SJSA1 (cell line): ENCODE data around the gene SLC17A2. TPM values are rescaled to one million over a fixed set of nuclear protein-coding genes. Genes with fewer than 3 reads are reported as not detected.

ENCODE experiments used
- DNase-seq, 2 experiments: peaks; one replicate each; pipeline ENCODE4 v3.0.0-alpha.2; 2015 to 2020; ENCODE audit warnings: low spot score in 2 of 2, low read depth in 1 of 2
- H3K27ac ChIP-seq: fragments of 250-450 bp; sonication (Bioruptor Pico); 2 replicates; pipeline ENCODE4 v1.5.1; 2020; ENCODE audit warnings: mild to moderate bottlenecking, moderate library complexity
- H3K27me3 ChIP-seq: fragments of 250-450 bp; sonication (Bioruptor Pico); replicated peaks from 2 replicates; pipeline ENCODE4 v1.5.1; 2020; ENCODE audit warnings: mild to moderate bottlenecking, moderate library complexity
- H3K36me3 ChIP-seq: fragments of 250-450 bp; sonication (Bioruptor Pico); 2 replicates; pipeline ENCODE4 v1.5.1; 2020; ENCODE audit warnings: mild to moderate bottlenecking
- H3K4me1 ChIP-seq: fragments of 250-450 bp; sonication (Bioruptor Pico); replicated peaks from 2 replicates; pipeline ENCODE4 v1.6.1; 2021; ENCODE audit warnings: mild to moderate bottlenecking
- H3K4me3 ChIP-seq: fragments of 250-450 bp; sonication (Bioruptor Pico); 2 replicates; pipeline ENCODE4 v1.5.1; 2020; ENCODE audit warnings: mild to moderate bottlenecking
- H3K9me3 ChIP-seq: fragments of 250-450 bp; sonication (Bioruptor Pico); replicated peaks from 2 replicates; pipeline ENCODE4 v1.5.1; 2020; ENCODE audit warnings: mild to moderate bottlenecking
- total RNA-seq: library from RNA; depleted of rRNA; stranded (reverse); fragments of >200 nt; shearing (Covaris generic); gene quantifications from 2 replicates; pipeline ENCODE4 v1.2.3, GENCODE V29; 2014; rRNA removed

SLC17A2 gene
- total RNA-seq = not detected in 2 replicates

GRCh38 chr6:25930532-25931410 lies at the start of gene SLC17A2:
SLC17A2 (minus strand) TSS chr6:25930691; CDS start chr6:25925796, 4,895 bp downstream.
- Histone ChIP-seq H3K4me1 (no peaks in the 10 kb centered on the region), H3K27me3 (no peaks in the 10 kb centered on the region; the same call in none of the 2 replicates), H3K27ac (no peak within 1 kb of the TSS), H3K4me3 (no peak within 1 kb of the TSS), H3K9me3 (no peaks in the 10 kb centered on the region), H3K36me3 (no peaks in the 10 kb centered on the region)
- no peak for DNase-seq

GRCh38 chr6:25975923-25976560 lies 45.6 kb upstream of the SLC17A2 start:
- no peak overlapping the region for H3K27ac ChIP-seq
- peaks cover 79% of the 10 kb centered on the region for H3K36me3 ChIP-seq
- peaks cover 14% of the 10 kb centered on the region for H3K4me1 ChIP-seq
- DNase-seq = no peak
- H3K27me3 ChIP-seq = no peaks in the 10 kb centered on the region
- no peaks in the 10 kb centered on the region for H3K9me3 ChIP-seq
- H3K4me3 ChIP-seq = no peak overlapping the region

GRCh38 chr6:25973923-25974555 lies 43.5 kb upstream of the SLC17A2 start:
- Histone ChIP-seq H3K36me3 (peaks cover 88% of the 10 kb centered on the region), H3K27me3 (no peaks in the 10 kb centered on the region), H3K9me3 (no peaks in the 10 kb centered on the region), H3K27ac (no peak overlapping the region), H3K4me3 (no peak overlapping the region), H3K4me1 (peaks cover 21% of the 10 kb centered on the region)
- DNase-seq = no peak

GRCh38 chr6:25972902-25973301 lies 42.4 kb upstream of the SLC17A2 start:
- no peaks in the 10 kb centered on the region for H3K9me3 ChIP-seq
- DNase-seq = no peak
- H3K36me3 ChIP-seq = peaks cover 90% of the 10 kb centered on the region
- no peak overlapping the region for H3K27ac ChIP-seq
- peaks cover 21% of the 10 kb centered on the region for H3K4me1 ChIP-seq
- no peaks in the 10 kb centered on the region for H3K27me3 ChIP-seq
- H3K4me3 ChIP-seq = no peak overlapping the region

- Histone ChIP-seq H3K4me1 (peaks cover 21% of the 10 kb centered on the region), H3K4me3 (no peak overlapping the region), H3K27me3 (no peaks in the 10 kb centered on the region), H3K36me3 (peaks cover 89% of the 10 kb centered on the region), H3K27ac (peak overlapping the region; percentile 72), H3K9me3 (no peaks in the 10 kb centered on the region)
- DNase-seq = no peak
Observed at GRCh38 chr6:25972128-25972527, 41.6 kb upstream of the SLC17A2 start.

- H3K4me3 ChIP-seq = no peak overlapping the region
- no peaks in the 10 kb centered on the region for H3K9me3 ChIP-seq
- H3K27ac ChIP-seq = peak overlapping the region; percentile 72
- DNase-seq = peak; percentile 78 to 89
- peaks cover 89% of the 10 kb centered on the region for H3K36me3 ChIP-seq
- H3K4me1 ChIP-seq = peaks cover 21% of the 10 kb centered on the region
- H3K27me3 ChIP-seq = no peaks in the 10 kb centered on the region
Observed at GRCh38 chr6:25971187-25971821, 40.8 kb upstream of the SLC17A2 start.

- Histone ChIP-seq H3K27me3 (no peaks in the 10 kb centered on the region), H3K4me1 (peaks cover 29% of the 10 kb centered on the region), H3K36me3 (peaks cover 85% of the 10 kb centered on the region), H3K4me3 (no peak overlapping the region), H3K9me3 (no peaks in the 10 kb centered on the region), H3K27ac (no peak overlapping the region)
- no peak for DNase-seq
Observed at GRCh38 chr6:25968769-25969168, 38.3 kb upstream of the SLC17A2 start.

GRCh38 chr6:25966711-25967110 lies 36.2 kb upstream of the SLC17A2 start:
- H3K9me3 ChIP-seq = no peaks in the 10 kb centered on the region
- H3K4me3 ChIP-seq = no peak overlapping the region
- DNase-seq = no peak
- peaks cover 65% of the 10 kb centered on the region for H3K36me3 ChIP-seq
- H3K27me3 ChIP-seq = no peaks in the 10 kb centered on the region
- H3K27ac ChIP-seq = no peak overlapping the region
- peaks cover 27% of the 10 kb centered on the region for H3K4me1 ChIP-seq

GRCh38 chr6:25965058-25965457 lies 34.6 kb upstream of the SLC17A2 start:
- Histone ChIP-seq H3K4me3 (no peak overlapping the region), H3K4me1 (peaks cover 13% of the 10 kb centered on the region), H3K27ac (no peak overlapping the region), H3K27me3 (no peaks in the 10 kb centered on the region), H3K36me3 (peaks cover 54% of the 10 kb centered on the region), H3K9me3 (no peaks in the 10 kb centered on the region)
- no peak for DNase-seq

- Histone ChIP-seq H3K27me3 (no peaks in the 10 kb centered on the region), H3K27ac (0 out of 2 replicates have a peak overlapping the region, but pooled peaks have one; percentile 1), H3K4me3 (peak overlapping the region; percentile 47), H3K9me3 (no peaks in the 10 kb centered on the region; the same call in 1 of the 2 replicates), H3K4me1 (peaks cover 13% of the 10 kb centered on the region), H3K36me3 (peaks cover 39% of the 10 kb centered on the region)
- DNase-seq = peak in 1 of 2 experiments; percentile 19
Observed at GRCh38 chr6:25963426-25964123, 33.1 kb upstream of the SLC17A2 start.

GRCh38 chr6:25962149-25963127 lies 31.9 kb upstream of the SLC17A2 start, which contains the start of gene TRIM38:
TRIM38 (plus strand) TSS chr6:25962802; CDS start chr6:25966523, 3,721 bp downstream.
- peak; percentile 77 to 84 for DNase-seq
- H3K9me3 ChIP-seq = no peaks in the 10 kb centered on the region; the same call in 1 of the 2 replicates
- peak within 1 kb of the TSS; percentile 85 for H3K27ac ChIP-seq
- peaks cover 13% of the 10 kb centered on the region for H3K4me1 ChIP-seq
- H3K36me3 ChIP-seq = peaks cover 28% of the 10 kb centered on the region
- no peaks in the 10 kb centered on the region for H3K27me3 ChIP-seq
- peak within 1 kb of the TSS; percentile 47 for H3K4me3 ChIP-seq

GRCh38 chr6:25961619-25962148 lies 31.2 kb upstream of the SLC17A2 start:
- peak overlapping the region; percentile 85 for H3K27ac ChIP-seq
- no peak for DNase-seq
- peaks cover 13% of the 10 kb centered on the region for H3K4me1 ChIP-seq
- no peaks in the 10 kb centered on the region; the same call in 1 of the 2 replicates for H3K9me3 ChIP-seq
- no peaks in the 10 kb centered on the region for H3K27me3 ChIP-seq
- H3K4me3 ChIP-seq = peak overlapping the region; percentile 47
- H3K36me3 ChIP-seq = peaks cover 22% of the 10 kb centered on the region
